GM12874 (cell line): ENCODE measurements around the gene MBLAC2.

Experiments
- TF ChIP-seq, protein P1 (sequence below): IDR thresholded peaks from 2 replicates; pipeline ENCODE4 v1.5.1; 2011; ENCODE audit warnings: low read depth, mild to moderate bottlenecking, control low read depth, low read length, moderate library complexity; ENCODE audit not compliant: insufficient read depth

The MBLAC2 gene

DNA sequence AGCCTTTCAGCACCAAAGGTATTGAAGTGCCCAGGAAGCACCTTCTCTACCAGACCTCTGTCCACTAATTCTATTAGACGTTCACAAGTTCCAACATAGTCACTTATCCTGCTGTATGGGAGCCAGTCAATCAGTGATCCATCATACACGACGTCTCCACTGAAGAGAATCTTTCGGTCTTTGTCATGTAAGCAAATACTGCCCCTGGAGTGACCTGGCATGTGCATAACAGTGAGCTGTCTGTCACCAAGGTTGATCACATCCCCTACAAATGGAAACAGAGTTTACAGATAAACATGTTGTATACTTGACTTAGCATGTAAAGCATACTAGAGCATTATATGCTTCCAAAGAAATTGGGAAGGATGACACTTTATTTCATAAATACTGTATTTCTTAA, 13.3 kb downstream of the MBLAC2 start:
- TF ChIP-seq, protein P1, sequence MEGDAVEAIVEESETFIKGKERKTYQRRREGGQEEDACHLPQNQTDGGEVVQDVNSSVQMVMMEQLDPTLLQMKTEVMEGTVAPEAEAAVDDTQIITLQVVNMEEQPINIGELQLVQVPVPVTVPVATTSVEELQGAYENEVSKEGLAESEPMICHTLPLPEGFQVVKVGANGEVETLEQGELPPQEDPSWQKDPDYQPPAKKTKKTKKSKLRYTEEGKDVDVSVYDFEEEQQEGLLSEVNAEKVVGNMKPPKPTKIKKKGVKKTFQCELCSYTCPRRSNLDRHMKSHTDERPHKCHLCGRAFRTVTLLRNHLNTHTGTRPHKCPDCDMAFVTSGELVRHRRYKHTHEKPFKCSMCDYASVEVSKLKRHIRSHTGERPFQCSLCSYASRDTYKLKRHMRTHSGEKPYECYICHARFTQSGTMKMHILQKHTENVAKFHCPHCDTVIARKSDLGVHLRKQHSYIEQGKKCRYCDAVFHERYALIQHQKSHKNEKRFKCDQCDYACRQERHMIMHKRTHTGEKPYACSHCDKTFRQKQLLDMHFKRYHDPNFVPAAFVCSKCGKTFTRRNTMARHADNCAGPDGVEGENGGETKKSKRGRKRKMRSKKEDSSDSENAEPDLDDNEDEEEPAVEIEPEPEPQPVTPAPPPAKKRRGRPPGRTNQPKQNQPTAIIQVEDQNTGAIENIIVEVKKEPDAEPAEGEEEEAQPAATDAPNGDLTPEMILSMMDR, result no peak

- TF ChIP-seq, protein P1, result no peak
Observed at GRCh38 chr5:90446961-90447360, 27.6 kb downstream of the MBLAC2 start.

GRCh38 chr5:90440644-90441043, 33.9 kb downstream of the MBLAC2 start:
- TF ChIP-seq, protein P1, result no peak

- TF ChIP-seq, protein P1, result no peak
Observed at GRCh38 chr5:90438100-90438499, 36.5 kb downstream of the MBLAC2 start.

GRCh38 chr5:90437663-90438062, 36.9 kb downstream of the MBLAC2 start:
- TF ChIP-seq, protein P1, result no peak

DNA sequence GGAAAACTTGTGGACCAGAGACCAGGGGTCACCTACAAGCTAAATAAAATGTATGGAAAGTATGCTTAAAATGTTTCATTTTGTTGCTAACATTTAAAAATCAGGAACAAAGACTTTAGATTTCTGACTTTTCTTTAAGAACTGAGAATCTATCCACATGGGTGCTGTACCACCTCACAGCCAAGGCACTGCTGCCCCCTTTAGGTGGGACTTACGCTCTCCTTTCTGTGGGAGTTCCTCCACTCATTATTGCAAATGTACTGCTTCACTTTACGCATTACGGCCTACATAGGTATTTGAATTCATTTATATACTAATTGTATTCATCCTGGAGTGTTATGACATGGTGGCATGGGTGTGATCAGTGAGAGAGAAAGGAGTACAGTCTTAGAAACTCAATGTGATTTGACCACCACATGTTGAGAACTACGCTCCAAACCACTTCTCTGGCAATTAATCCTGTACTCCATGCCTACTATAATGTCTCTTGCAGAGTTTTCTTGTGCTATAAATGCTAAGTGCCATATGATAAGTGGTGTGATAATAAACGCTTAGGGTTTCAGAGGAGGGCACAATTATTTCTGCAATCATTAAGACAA, 40.4 kb downstream of the MBLAC2 start:
- TF ChIP-seq, protein P1, result peak; percentile 64

GRCh38 chr5:90424245-90424644, 50.3 kb downstream of the MBLAC2 start:
- TF ChIP-seq, protein P1, result no peak
